HEK293T (cell line): ENCODE data around the gene PLRG1.

Experiments
- CTCF ChIA-PET: fragments of 350-600 bp; formaldehyde crosslinking; extraction: SDS; loops from one replicate; lab custom pipeline; 2021; ENCODE audit warnings: antibody characterized with exemption, inconsistent platforms; lab: Yijun Ruan, JAX
- POLR2A ChIA-PET: fragments of 350-600 bp; formaldehyde crosslinking; extraction: SDS; loops from one replicate; lab custom pipeline; 2020; ENCODE audit warnings: antibody characterized with exemption, inconsistent platforms; lab: Yijun Ruan, JAX
- DNase-seq: peaks from one replicate; pipeline ENCODE4 v3.0.0; 2012; ENCODE audit warnings: mixed read lengths; ENCODE audit errors: extremely low spot score
- ARNT ChIP-seq: fragments of 450-650 bp; IDR thresholded peaks from 2 replicates; pipeline ENCODE4 v1.6.1; 2017; ENCODE audit warnings: mild to moderate bottlenecking
- BHLHE40 ChIP-seq: fragments of 450-650 bp; IDR thresholded peaks from 2 replicates; pipeline ENCODE4 v1.6.1; 2016; ENCODE audit warnings: mild to moderate bottlenecking, moderate library complexity, borderline replicate concordance
- CTBP1 ChIP-seq: fragments of 450-650 bp; IDR thresholded peaks from 2 replicates; pipeline ENCODE4 v1.6.1; 2016; ENCODE audit warnings: borderline replicate concordance
- ELF4 ChIP-seq: fragments of 450-650 bp; IDR thresholded peaks from 2 replicates; pipeline ENCODE4 v1.6.1; 2017; ENCODE audit warnings: antibody characterized with exemption
- FOXA1 ChIP-seq: fragments of 450-650 bp; IDR thresholded peaks from 2 replicates; pipeline ENCODE4 v1.6.1; 2016; ENCODE audit warnings: mild to moderate bottlenecking
- FOXK2 ChIP-seq: fragments of 450-650 bp; IDR thresholded peaks from 2 replicates; pipeline ENCODE4 v1.6.1; 2016; ENCODE audit warnings: mild to moderate bottlenecking
- FOXM1 ChIP-seq: fragments of 450-650 bp; IDR thresholded peaks from 2 replicates; pipeline ENCODE4 v1.6.1; 2017; ENCODE audit warnings: mild to moderate bottlenecking, borderline replicate concordance
- HDGF ChIP-seq: fragments of 450-650 bp; IDR thresholded peaks from 2 replicates; pipeline ENCODE4 v1.6.1; 2017; ENCODE audit warnings: antibody characterized with exemption, borderline replicate concordance
- L3MBTL2 ChIP-seq: fragments of 450-650 bp; conservative IDR thresholded peaks from 2 replicates; pipeline ENCODE4 v1.6.1; 2016; ENCODE audit warnings: mild to moderate bottlenecking
- LEF1 ChIP-seq: fragments of 450-650 bp; IDR thresholded peaks from 2 replicates; pipeline ENCODE4 v1.6.1; 2017; ENCODE audit warnings: mild to moderate bottlenecking, borderline replicate concordance
- NFRKB ChIP-seq: fragments of 450-650 bp; IDR thresholded peaks from 2 replicates; pipeline ENCODE4 v1.6.1; 2016; ENCODE audit warnings: mild to moderate bottlenecking, moderate library complexity
- SP1 ChIP-seq: fragments of 450-650 bp; IDR thresholded peaks from 2 replicates; pipeline ENCODE4 v1.6.1; 2017
- SUZ12 ChIP-seq: fragments of 450-650 bp; IDR thresholded peaks from 2 replicates; pipeline ENCODE4 v1.6.1; 2016; ENCODE audit warnings: mild to moderate bottlenecking
- TARDBP ChIP-seq: fragments of 450-650 bp; IDR thresholded peaks from 2 replicates; pipeline ENCODE4 v1.6.1; 2016
- ZNF384 ChIP-seq: fragments of 450-650 bp; IDR thresholded peaks from 2 replicates; pipeline ENCODE4 v1.6.1; 2016
- TF ChIP-seq, protein P1 (sequence below): fragments of 450-650 bp; IDR thresholded peaks from 2 replicates; pipeline ENCODE4 v1.6.1; 2016

Gene PLRG1

DNA sequence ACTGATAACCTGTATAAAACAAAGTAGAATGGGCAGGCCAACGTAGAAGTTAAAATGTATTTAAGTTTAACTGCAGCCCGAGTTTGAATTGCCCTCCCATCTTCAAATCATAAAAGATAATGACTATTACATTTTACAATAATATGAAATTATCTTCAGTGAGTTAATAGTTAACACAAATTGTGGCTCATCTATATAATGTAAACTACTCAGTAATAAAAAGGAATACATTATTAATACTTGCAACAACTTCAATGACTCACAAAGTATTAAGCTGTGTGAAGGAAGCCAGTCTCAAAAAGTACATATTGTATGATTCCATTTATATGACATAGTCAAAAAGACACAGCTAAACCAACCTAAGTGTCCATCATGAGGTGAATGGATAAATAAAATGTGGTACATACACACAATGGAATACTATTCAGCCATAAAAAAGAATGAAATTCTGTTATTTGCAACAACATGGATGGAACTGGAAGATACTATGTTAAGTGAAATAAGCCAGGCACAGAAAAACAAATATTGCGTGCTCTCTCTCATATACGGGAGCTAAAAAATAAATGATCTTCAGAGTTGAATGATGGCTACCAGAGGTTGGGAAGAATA, 7.8 kb downstream of the PLRG1 start:
- TF ChIP-seq HDGF (no peak), FOXK2 (no peak), ZNF384 (no peak), BHLHE40 (no peak), L3MBTL2 (no peak), NFRKB (no peak), SP1 (no peak), ARNT (no peak), FOXA1 (no peak), CTBP1 (no peak), FOXM1 (no peak), SUZ12 (no peak), ELF4 (no peak), TARDBP (no peak), LEF1 (no peak)
- TF ChIP-seq, protein P1, sequence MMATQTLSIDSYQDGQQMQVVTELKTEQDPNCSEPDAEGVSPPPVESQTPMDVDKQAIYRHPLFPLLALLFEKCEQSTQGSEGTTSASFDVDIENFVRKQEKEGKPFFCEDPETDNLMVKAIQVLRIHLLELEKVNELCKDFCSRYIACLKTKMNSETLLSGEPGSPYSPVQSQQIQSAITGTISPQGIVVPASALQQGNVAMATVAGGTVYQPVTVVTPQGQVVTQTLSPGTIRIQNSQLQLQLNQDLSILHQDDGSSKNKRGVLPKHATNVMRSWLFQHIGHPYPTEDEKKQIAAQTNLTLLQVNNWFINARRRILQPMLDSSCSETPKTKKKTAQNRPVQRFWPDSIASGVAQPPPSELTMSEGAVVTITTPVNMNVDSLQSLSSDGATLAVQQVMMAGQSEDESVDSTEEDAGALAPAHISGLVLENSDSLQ: no peak
- ChIA-PET POLR2A (no interaction called here), CTCF (no interaction called here)
- DNase-seq: no peak

DNA sequence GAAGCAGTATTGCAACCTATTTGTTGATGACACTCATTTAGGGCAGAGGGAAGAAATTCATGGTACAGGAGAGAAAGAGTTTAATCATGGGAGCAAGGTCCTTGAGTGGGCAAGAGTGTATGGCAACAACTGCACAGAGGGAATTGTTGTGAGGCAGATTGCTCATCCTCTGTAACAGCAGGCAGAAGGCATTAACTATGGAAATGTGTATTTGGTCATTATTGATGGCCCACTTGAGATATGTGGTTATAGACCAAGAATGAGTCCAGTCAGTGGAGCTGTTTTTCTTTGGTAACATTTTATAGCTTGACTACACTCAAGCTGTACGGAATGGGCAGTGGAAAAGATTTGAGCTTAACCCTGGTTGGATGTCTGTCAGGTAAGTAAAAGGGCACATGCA, 15.9 kb downstream of the PLRG1 start:
- ChIA-PET CTCF (no interaction called here), POLR2A (interaction anchor here (2.1 kb wide), 1 partner anchor 16 kb away, joined by 8 read pairs; the partner anchor contains the start of gene PLRG1)
- TF ChIP-seq ELF4 (no peak), SP1 (no peak), L3MBTL2 (no peak), FOXK2 (no peak), NFRKB (no peak), ZNF384 (no peak), FOXA1 (no peak), TARDBP (no peak), LEF1 (no peak), HDGF (no peak)
- no peak for DNase-seq

DNA sequence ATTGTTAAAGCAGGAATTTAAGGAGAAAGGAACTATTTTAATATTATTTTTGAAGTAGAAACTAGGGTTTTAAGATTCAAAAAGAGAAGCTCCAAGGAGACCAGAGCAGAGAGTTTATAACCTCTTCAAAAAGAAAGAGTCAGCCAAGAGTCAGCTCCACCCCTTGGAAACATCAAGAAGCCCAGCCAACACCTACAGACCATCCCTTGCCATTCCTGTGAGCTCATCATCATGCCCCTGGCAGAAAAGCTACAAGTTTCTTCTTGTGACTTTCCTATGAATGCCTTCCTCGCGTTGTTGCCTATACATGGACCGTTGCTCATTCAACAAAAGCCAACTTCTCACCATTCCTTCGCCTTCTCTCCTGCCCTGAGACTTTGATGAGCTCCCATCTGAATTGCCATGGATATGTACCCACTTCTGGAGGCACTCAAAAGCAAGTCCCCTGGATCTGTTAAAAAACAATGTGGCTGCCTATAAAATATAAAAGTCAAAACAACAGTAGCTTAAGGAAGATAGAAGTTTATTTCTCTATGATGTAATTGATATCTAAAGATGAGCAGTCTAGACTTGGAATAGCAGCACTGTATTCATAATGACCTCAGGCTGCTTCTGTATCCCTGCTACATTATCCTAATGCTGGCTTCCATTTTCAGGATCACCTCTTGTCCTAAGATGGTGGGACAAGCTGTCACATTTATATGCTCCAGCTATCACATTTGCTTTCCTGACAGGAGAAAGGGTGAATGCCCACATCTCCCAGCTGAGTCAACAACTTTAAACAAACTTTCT, 20.3 kb downstream of the PLRG1 start:
- TF ChIP-seq BHLHE40: no peak
- TF ChIP-seq FOXK2: no peak
- no peak for TF ChIP-seq NFRKB
- TF ChIP-seq HDGF: no peak
- no peak for TF ChIP-seq ZNF384
- TF ChIP-seq LEF1: no peak
- no peak for TF ChIP-seq FOXM1
- no peak for TF ChIP-seq CTBP1
- no peak for TF ChIP-seq TARDBP
- TF ChIP-seq, protein P1: no peak
- no peak for TF ChIP-seq SP1
- no peak for TF ChIP-seq ELF4
- no peak for TF ChIP-seq L3MBTL2
- TF ChIP-seq FOXA1: no peak
- no peak for TF ChIP-seq ARNT
- ChIA-PET CTCF (interaction anchor here (0.7 to 0.8 kb wide), 2 partner anchors 24 to 28 kb away, joined by 3 to 4 read pairs; no protein-coding TSS in a partner anchor), POLR2A (interaction anchor here (1.0 kb wide), 1 partner anchor 20 kb away, joined by 5 read pairs; the partner anchor contains the start of gene PLRG1)
- DNase-seq: no peak

DNA sequence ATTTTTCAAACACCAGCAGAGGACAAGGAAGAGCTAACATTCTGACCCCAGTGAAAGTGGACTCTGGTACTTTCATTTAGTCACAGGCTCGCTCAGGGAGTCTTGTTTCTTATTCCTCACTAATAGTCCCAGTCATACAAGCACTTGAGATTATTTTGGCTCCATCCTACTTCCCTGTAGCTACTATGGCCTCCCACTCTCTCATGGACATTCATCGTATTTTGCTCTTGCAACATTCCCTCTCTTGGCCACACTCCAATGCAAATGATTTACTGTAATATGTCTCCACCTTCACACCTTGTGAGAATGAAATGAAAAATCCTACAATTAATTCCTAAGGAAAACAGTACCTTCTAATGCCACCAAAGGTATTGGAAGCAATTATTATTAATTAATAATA, 21.3 kb downstream of the PLRG1 start:
- DNase-seq: no peak
- TF ChIP-seq ELF4: no peak
- TF ChIP-seq BHLHE40: no peak
- no peak for TF ChIP-seq FOXK2
- TF ChIP-seq NFRKB: no peak
- no peak for TF ChIP-seq CTBP1
- no peak for TF ChIP-seq FOXA1
- TF ChIP-seq LEF1: no peak
- ChIA-PET CTCF (interaction anchor here (1.0 kb wide), 1 partner anchor 110 kb away, joined by 3 read pairs; no protein-coding TSS in a partner anchor), POLR2A (no interaction called here)

DNA sequence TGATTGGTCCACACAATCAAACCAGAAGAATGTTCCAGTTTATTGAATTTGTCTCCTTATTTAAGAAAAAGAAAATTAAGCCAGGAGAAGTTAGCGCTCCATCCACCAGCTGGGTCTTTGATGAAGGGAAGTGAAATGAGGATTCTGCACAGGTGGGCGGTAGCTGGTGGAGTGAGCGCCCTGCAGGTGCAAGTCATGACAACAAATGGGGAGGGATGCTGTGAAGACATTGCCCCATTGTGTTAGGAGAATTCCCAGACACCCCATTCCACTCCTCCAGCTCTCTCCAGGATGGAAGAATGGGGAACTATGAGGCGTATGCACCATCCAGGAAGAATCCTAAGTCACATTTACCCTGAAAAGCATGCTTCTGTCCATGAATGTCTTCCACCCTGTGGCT, 22.9 kb downstream of the PLRG1 start:
- DNase-seq: no peak
- TF ChIP-seq HDGF (no peak), FOXK2 (no peak), ELF4 (no peak), ARNT (no peak), L3MBTL2 (no peak), SP1 (no peak), FOXM1 (no peak), ZNF384 (no peak), BHLHE40 (no peak), LEF1 (no peak), CTBP1 (no peak), NFRKB (no peak), FOXA1 (no peak), TARDBP (no peak), SUZ12 (no peak)
- TF ChIP-seq, protein P1: no peak
- ChIA-PET POLR2A (no interaction called here), CTCF (no interaction called here)

DNA sequence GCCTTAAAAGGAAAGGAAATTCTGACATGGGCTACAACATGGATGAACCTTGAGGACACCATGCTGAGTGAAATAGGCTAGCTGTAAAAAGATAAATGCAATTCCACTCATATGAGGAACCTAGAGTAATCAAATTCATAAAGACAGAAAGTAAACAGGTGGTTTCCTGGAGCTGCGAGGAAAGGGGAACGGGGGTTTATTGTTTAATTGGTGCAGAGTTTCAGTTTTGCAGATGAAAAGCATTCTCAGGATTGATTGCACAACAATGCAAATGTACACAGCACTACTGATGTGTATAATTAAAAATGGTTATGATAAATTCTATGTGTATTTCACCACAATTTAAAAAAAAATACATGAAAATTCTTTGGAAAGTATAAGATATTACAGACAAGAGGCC, 24.0 kb downstream of the PLRG1 start:
- DNase-seq: no peak
- ChIA-PET CTCF (no interaction called here), POLR2A (interaction anchor here (1.1 kb wide), 1 partner anchor 24 kb away, joined by 4 read pairs; the partner anchor contains the start of gene PLRG1)
- TF ChIP-seq, protein P1: no peak
- TF ChIP-seq NFRKB: no peak
- no peak for TF ChIP-seq ELF4
- TF ChIP-seq ARNT: no peak
- no peak for TF ChIP-seq CTBP1
- no peak for TF ChIP-seq L3MBTL2
- no peak for TF ChIP-seq TARDBP
- TF ChIP-seq FOXA1: no peak
- no peak for TF ChIP-seq HDGF
- no peak for TF ChIP-seq BHLHE40
- TF ChIP-seq ZNF384: no peak
- TF ChIP-seq FOXM1: no peak
- no peak for TF ChIP-seq SP1
- TF ChIP-seq LEF1: no peak
- TF ChIP-seq SUZ12: no peak
- no peak for TF ChIP-seq FOXK2
